AG04450 (cell line): ENCODE results near the gene QRFP. TPM values are rescaled to one million over a fixed set of nuclear protein-coding genes. Genes with fewer than 3 reads are reported as not detected.
A peak's percentile ranks its signal among the peaks of the same experiment; 100 is the strongest.

Experiments used
- CTCF ChIA-PET: fragments of 300-600, 350-600 bp; formaldehyde crosslinking; extraction: SDS; loops from one replicate; lab custom pipeline; 2022; ENCODE audit warnings: antibody characterized with exemption, inconsistent platforms; lab: Charles Lee
- POLR2A ChIA-PET: fragments of 350-600 bp; formaldehyde crosslinking; extraction: SDS; loops from one replicate; lab custom pipeline; 2021; ENCODE audit warnings: antibody characterized with exemption, inconsistent platforms; lab: Yijun Ruan, JAX
- DNase-seq: peaks from one replicate; pipeline ENCODE4 v3.0.0-alpha.2; 2011; ENCODE audit warnings: low read depth, low spot score
- H3K27ac ChIP-seq: one replicate; pipeline ENCODE4 v1.5.1; 2012; ENCODE audit warnings: low read depth, low read length, control low read depth
- H3K27me3 ChIP-seq: one replicate; pipeline ENCODE4 v1.6.0; 2012; ENCODE audit warnings: low read length; ENCODE audit not compliant: control insufficient read depth, insufficient read depth
- H3K4me3 ChIP-seq: 2 replicates; pipeline ENCODE4 v1.5.1; 2011; ENCODE audit warnings: mild to moderate bottlenecking, low read depth, low read length, control low read depth
- H3K9me3 ChIP-seq: 2 replicates; pipeline ENCODE4 v1.5.1; 2012; ENCODE audit warnings: low read length; ENCODE audit not compliant: control insufficient read depth, insufficient read depth
- CTCF ChIP-seq: IDR thresholded peaks from 2 replicates; pipeline ENCODE4 v1.5.1; 2011; ENCODE audit warnings: low read depth, low read length, control low read depth, inconsistent platforms
- polyA plus RNA-seq: library from polyadenylated mRNA; depleted of rRNA; stranded (reverse); fragments of >200 nt; gene quantifications from 2 replicates; pipeline ENCODE4 v1.2.3, GENCODE V29; 2011

Gene QRFP
- polyA plus RNA-seq, 1 experiment, result not detected

GRCh38 chr9:130933114-130934046 is 36.8 kb upstream of the QRFP start:
- DNase-seq, result no peak
- no peaks in the 10 kb centered on the region for H3K9me3 ChIP-seq
- POLR2A ChIA-PET, result interaction anchor here (0.5 to 2.3 kb wide), 3 partner anchors 20 to 74 kb away, joined by 3 to 9 read pairs (median 3); no protein-coding TSS in a partner anchor
- peak overlapping the region; percentile 87 for H3K27ac ChIP-seq
- TF ChIP-seq CTCF, result no peak
- no peaks in the 10 kb centered on the region for H3K27me3 ChIP-seq
- CTCF ChIA-PET, result interaction anchor here (1.1 to 2.2 kb wide), 5 partner anchors 18 to 232 kb away, joined by 3 to 14 read pairs (median 5); no protein-coding TSS in a partner anchor
- peak overlapping the region; percentile 29 for H3K4me3 ChIP-seq

- CTCF ChIA-PET, result interaction anchor here (1.4 to 2.2 kb wide), 4 partner anchors 66 to 231 kb away, joined by 4 to 14 read pairs (median 8); no protein-coding TSS in a partner anchor
- POLR2A ChIA-PET, result interaction anchor here (0.5 to 2.3 kb wide), 3 partner anchors 19 to 73 kb away, joined by 3 to 9 read pairs (median 3); no protein-coding TSS in a partner anchor
- peak; percentile 28 for TF ChIP-seq CTCF
- peak overlapping the region; percentile 29 for H3K4me3 ChIP-seq
- H3K27me3 ChIP-seq, result no peaks in the 10 kb centered on the region
- no peak for DNase-seq
- peak overlapping the region; percentile 87 for H3K27ac ChIP-seq
- H3K9me3 ChIP-seq, result no peaks in the 10 kb centered on the region
These were observed 35.9 kb upstream of the QRFP start for GRCh38 chr9:130932255-130933079.

GRCh38 chr9:130931508-130932254 is 35.1 kb upstream of the QRFP start:
- Histone ChIP-seq H3K4me3 (no peak overlapping the region), H3K9me3 (no peaks in the 10 kb centered on the region), H3K27ac (no peak overlapping the region), H3K27me3 (no peaks in the 10 kb centered on the region)
- no peak for DNase-seq
- POLR2A ChIA-PET, result interaction anchor here (2.3 kb wide), 1 partner anchor 18 kb away, joined by 9 read pairs; no protein-coding TSS in a partner anchor
- TF ChIP-seq CTCF, result no peak
- CTCF ChIA-PET, result interaction anchor here (1.4 to 2.2 kb wide), 2 partner anchors 65 to 225 kb away, joined by 4 to 13 read pairs; no protein-coding TSS in a partner anchor

- POLR2A ChIA-PET, result no interaction called here
- CTCF ChIA-PET, result interaction anchor here (1.4 kb wide), 1 partner anchor 224 kb away, joined by 4 read pairs; no protein-coding TSS in a partner anchor
These were observed 34.3 kb upstream of the QRFP start for GRCh38 chr9:130930804-130931349.

More at GRCh38 chr9:130930804-130931349, 34.3 kb upstream of the QRFP start:
- H3K27me3 ChIP-seq, result no peaks in the 10 kb centered on the region
- H3K4me3 ChIP-seq, result no peak overlapping the region
- no peak for DNase-seq
- no peak overlapping the region for H3K27ac ChIP-seq
- no peak for TF ChIP-seq CTCF
- H3K9me3 ChIP-seq, result no peaks in the 10 kb centered on the region
